Activated B cell treated with CpG ODN at 0.5 μM for 24 hours (primary cell): ENCODE results near the gene SOCS4. TPM values are rescaled to one million over a fixed set of nuclear protein-coding genes. Genes with fewer than 3 reads are reported as not detected.

Source experiments
- ATAC-seq: fragments of 200-7000 bp; cut with Tn5 transposase; one replicate; pipeline ENCODE4 v1.10.0; 2021; ENCODE audit warnings: low read depth, mild to moderate bottlenecking, moderate library complexity
- CTCF ChIA-PET: fragments of 350-600 bp; sonication (Branson Sonifier 250); formaldehyde crosslinking; loops from one replicate; lab custom pipeline; 2021; ENCODE audit warnings: antibody characterized with exemption; lab: Charles Lee
- POLR2A ChIA-PET: fragments of 350-600 bp; sonication (Branson Sonifier 250); formaldehyde crosslinking; loops from one replicate; lab custom pipeline; 2021; ENCODE audit warnings: antibody characterized with exemption; lab: Charles Lee
- DNase-seq: peaks from one replicate; pipeline ENCODE4 v3.0.0; 2022
- H3K27ac Mint-ChIP-seq: one replicate; pipeline ENCODE4 v1.8.0; 2020; ENCODE audit warnings: mixed read lengths
- H3K27me3 Mint-ChIP-seq: one replicate; pipeline ENCODE4 v1.8.0; 2021; ENCODE audit warnings: mixed read lengths
- H3K36me3 Mint-ChIP-seq: one replicate; pipeline ENCODE4 v1.8.0; 2021; ENCODE audit warnings: low read depth, mixed read lengths
- H3K4me1 Mint-ChIP-seq: one replicate; pipeline ENCODE4 v1.8.0; 2021; ENCODE audit warnings: mixed read lengths
- H3K4me3 Mint-ChIP-seq: one replicate; pipeline ENCODE4 v1.8.0; 2020; ENCODE audit warnings: mild to moderate bottlenecking, mixed read lengths
- H3K9me3 Mint-ChIP-seq: one replicate; pipeline ENCODE4 v1.8.0; 2020; ENCODE audit warnings: mixed read lengths
- CTCF ChIP-seq: fragments of 200-600 bp; IDR thresholded peaks from one replicate; pipeline ENCODE4 v1.8.0; 2022; ENCODE audit warnings: antibody characterized with exemption, mild to moderate bottlenecking
- intact Hi-C: fragments of 100-400 bp; cut with micrococcal nuclease; formaldehyde crosslinking; loops from one replicate; pipeline ENCODE4 v1.15.1; 2024
- total RNA-seq: library from RNA; stranded (reverse); gene quantifications from 2 replicates; pipeline ENCODE4 v1.2.3, GENCODE V29; 2022

Gene SOCS4
- total RNA-seq, 1 donor from 2014 or later: 30.3 TPM

DNA sequence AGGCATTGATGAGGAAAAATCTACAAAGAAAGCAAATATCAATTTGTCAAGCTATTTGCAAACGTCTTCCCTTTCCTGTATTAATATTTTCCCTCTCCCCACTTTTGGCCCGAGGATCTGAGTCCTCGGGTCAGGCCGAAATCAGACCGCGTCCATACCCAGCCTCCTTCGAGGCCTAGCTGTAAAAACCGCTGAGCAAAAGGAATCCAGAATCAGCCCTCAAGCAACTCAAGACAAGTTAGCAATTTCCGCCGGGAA, 24.1 kb downstream of the SOCS4 start:
- peak overlapping the region; percentile 95 for H3K27ac Mint-ChIP-seq
- peaks cover 33% of the 10 kb centered on the region for H3K36me3 Mint-ChIP-seq
- H3K4me3 Mint-ChIP-seq: peak overlapping the region; percentile 94
- intact Hi-C loops: loop anchor here (1.0 to 5.0 kb wide), 9 partner anchors 24 to 564 kb away; partner anchors contain the start of genes FBXO34, GCH1, GMFB and LGALS3
- peaks cover 35% of the 10 kb centered on the region for H3K4me1 Mint-ChIP-seq
- no peaks in the 10 kb centered on the region for H3K27me3 Mint-ChIP-seq
- no peaks in the 10 kb centered on the region for H3K9me3 Mint-ChIP-seq
- ChIA-PET CTCF (interaction anchor here (0.6 to 3.2 kb wide), 26 partner anchors 8 to 303 kb away, joined by 3 to 41 read pairs (median 5); partner anchors contain the start of genes SOCS4 and WDHD1), POLR2A (interaction anchor here (0.6 to 6.8 kb wide), 31 partner anchors 9 to 1898 kb away, joined by 3 to 112 read pairs (median 6); partner anchors contain the start of genes CGRRF1, DDHD1, GCH1 and LGALS3)
- ATAC-seq: peak; percentile 3
- TF ChIP-seq CTCF: no peak
- no peak for DNase-seq

DNA sequence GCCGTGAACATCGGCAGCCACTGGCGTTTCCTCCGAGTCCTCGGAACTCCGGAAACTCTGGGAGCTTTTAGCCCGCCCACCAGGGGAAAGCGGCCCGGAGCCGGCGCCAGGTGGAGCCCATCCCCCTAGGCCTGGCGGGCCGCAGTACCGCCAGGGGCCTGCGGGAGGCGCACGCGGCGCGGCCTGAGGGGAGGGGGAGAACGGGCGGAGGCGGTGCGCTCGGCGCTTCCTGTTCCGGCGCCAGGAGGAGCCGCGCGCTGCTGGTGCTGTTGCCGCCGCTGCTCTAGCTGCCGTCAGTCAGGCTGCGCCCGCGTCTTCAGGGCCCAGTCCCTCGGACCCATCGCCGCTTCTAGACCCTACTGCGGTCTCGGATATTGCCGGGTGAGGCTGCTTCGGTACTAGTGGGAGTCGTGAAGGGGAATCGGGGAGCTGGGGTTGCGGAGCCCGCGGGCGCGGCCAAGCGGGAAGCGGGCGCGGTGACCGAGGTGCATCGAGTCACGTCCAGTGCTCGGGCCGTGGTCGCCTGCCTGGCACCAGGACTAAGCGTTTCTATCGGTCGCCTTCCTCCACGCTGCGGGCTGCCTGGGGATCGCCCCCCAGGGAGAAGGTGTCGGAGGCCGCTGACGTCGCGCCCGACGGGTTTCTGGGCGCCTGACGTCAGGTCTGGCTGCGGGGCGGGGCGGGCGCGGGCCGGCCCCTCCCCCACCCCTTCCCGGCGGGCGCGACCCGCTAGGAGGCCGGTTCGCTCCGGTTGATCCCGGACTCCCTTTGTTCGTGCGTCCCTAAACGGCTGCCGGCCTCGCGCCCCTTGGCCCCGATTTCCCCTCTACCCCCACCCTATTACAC, 24.6 kb downstream of the SOCS4 start, which contains the start of gene MAPK1IP1L:
TSS of gene MAPK1IP1L (plus strand) at position 225 of the 846 bp plus-strand sequence. CDS start 10,037 bp downstream, outside the sequence.
- H3K27ac Mint-ChIP-seq: peak within 1 kb of the TSS; percentile 95
- H3K4me1 Mint-ChIP-seq: peaks cover 39% of the 10 kb centered on the region
- CTCF ChIA-PET: interaction anchor here (0.6 to 3.2 kb wide), 26 partner anchors 8 to 302 kb away, joined by 3 to 41 read pairs (median 5); partner anchors contain the start of genes SOCS4 and WDHD1
- DNase-seq (peak; percentile 97), ATAC-seq (peak; percentile 94)
- peak; percentile 75 for TF ChIP-seq CTCF
- intact Hi-C loops: loop anchor here (1.0 to 5.0 kb wide), 10 partner anchors 21 to 564 kb away; partner anchors contain the start of genes FBXO34, GCH1, GMFB and LGALS3
- POLR2A ChIA-PET: interaction anchor here (0.5 to 6.8 kb wide), 34 partner anchors 9 to 1899 kb away, joined by 3 to 112 read pairs (median 6); partner anchors contain the start of genes CGRRF1, DDHD1, GCH1 and LGALS3
- no peaks in the 10 kb centered on the region for H3K9me3 Mint-ChIP-seq
- no peaks in the 10 kb centered on the region for H3K27me3 Mint-ChIP-seq
- peak within 1 kb of the TSS; percentile 94 for H3K4me3 Mint-ChIP-seq
- peaks cover 35% of the 10 kb centered on the region for H3K36me3 Mint-ChIP-seq

GRCh38 chr14:55052269-55052930, 25.4 kb downstream of the SOCS4 start:
- no peaks in the 10 kb centered on the region for H3K27me3 Mint-ChIP-seq
- H3K4me3 Mint-ChIP-seq: peak overlapping the region; percentile 94
- CTCF ChIA-PET: interaction anchor here (1.1 to 3.2 kb wide), 4 partner anchors 13 to 302 kb away, joined by 3 to 35 read pairs (median 8); partner anchors contain the start of genes SOCS4 and WDHD1
- ATAC-seq (no peak), DNase-seq (no peak)
- H3K36me3 Mint-ChIP-seq: peaks cover 37% of the 10 kb centered on the region
- peak overlapping the region; percentile 95 for H3K27ac Mint-ChIP-seq
- H3K9me3 Mint-ChIP-seq: no peaks in the 10 kb centered on the region
- no peak for TF ChIP-seq CTCF
- intact Hi-C loops: loop anchor here (1.0 to 5.0 kb wide), 2 partner anchors 20 to 565 kb away; partner anchors contain the start of gene GMFB
- POLR2A ChIA-PET: interaction anchor here (0.5 to 6.8 kb wide), 19 partner anchors 13 to 1066 kb away, joined by 3 to 112 read pairs (median 9); partner anchors contain the start of genes GCH1, LGALS3, PELI2 and SOCS4
- H3K4me1 Mint-ChIP-seq: peaks cover 40% of the 10 kb centered on the region

- ChIA-PET POLR2A (interaction anchor here (1.0 to 6.8 kb wide), 5 partner anchors 12 to 108 kb away, joined by 3 to 112 read pairs (median 33); partner anchors contain the start of genes SOCS4 and WDHD1), CTCF (interaction anchor here (1.1 to 3.2 kb wide), 2 partner anchors 13 to 19 kb away, joined by 3 to 35 read pairs; no protein-coding TSS in a partner anchor)
- TF ChIP-seq CTCF: no peak
- no peaks in the 10 kb centered on the region for H3K27me3 Mint-ChIP-seq
- H3K36me3 Mint-ChIP-seq: peaks cover 41% of the 10 kb centered on the region
- H3K4me3 Mint-ChIP-seq: peak overlapping the region; percentile 94
- peak overlapping the region; percentile 95 for H3K27ac Mint-ChIP-seq
- DNase-seq (no peak), ATAC-seq (no peak)
- H3K9me3 Mint-ChIP-seq: no peaks in the 10 kb centered on the region
- intact Hi-C loops: loop anchor here (5.0 kb wide), 1 partner anchor 566 kb away; the partner anchor contains the start of gene GMFB
- H3K4me1 Mint-ChIP-seq: peaks cover 42% of the 10 kb centered on the region
Observed at GRCh38 chr14:55053018-55053417, 26.0 kb downstream of the SOCS4 start.
